Smooth muscle cell (in vitro differentiated cells): ENCODE data around the gene SP8. TPM values are rescaled to one million over a fixed set of nuclear protein-coding genes. Genes with fewer than 3 reads are reported as not detected.

Experiments used
- DNase-seq: peaks from one replicate; lab custom pipeline; 2025; ENCODE audit not compliant: unreplicated experiment; lab: John Stamatoyannopoulos, UW
- H2AFZ ChIP-seq: fragments of 200-600 bp; sonication (generic); 2 replicates; pipeline ENCODE4 v1.6.0; 2016; ENCODE audit warnings: antibody characterized with exemption, low read depth, mild to moderate bottlenecking
- H3F3A ChIP-seq: fragments of 200-600 bp; sonication (generic); 2 replicates; pipeline ENCODE4 v1.6.0; 2017; ENCODE audit warnings: antibody characterized with exemption, low read depth
- H3K27ac ChIP-seq: fragments of 200-600 bp; sonication (generic); 2 replicates; pipeline ENCODE4 v1.5.1; 2016; ENCODE audit warnings: low read depth, mild to moderate bottlenecking
- H3K27me3 ChIP-seq: fragments of 200-600 bp; sonication (generic); 2 replicates; pipeline ENCODE4 v1.6.1; 2016; ENCODE audit warnings: low read depth, mild to moderate bottlenecking
- H3K36me3 ChIP-seq: fragments of 200-600 bp; sonication (generic); 2 replicates; pipeline ENCODE4 v1.5.1; 2016; ENCODE audit warnings: low read depth
- H3K4me1 ChIP-seq: fragments of 200-600 bp; sonication (generic); 2 replicates; pipeline ENCODE4 v1.5.1; 2016; ENCODE audit warnings: low read depth
- H3K4me2 ChIP-seq: fragments of 200-600 bp; sonication (generic); 2 replicates; pipeline ENCODE4 v1.6.0; 2016; ENCODE audit warnings: mild to moderate bottlenecking
- H3K4me3 ChIP-seq: fragments of 200-600 bp; sonication (generic); 2 replicates; pipeline ENCODE4 v1.5.1; 2016; ENCODE audit warnings: mild to moderate bottlenecking
- H3K79me2 ChIP-seq: fragments of 200-600 bp; sonication (generic); 2 replicates; pipeline ENCODE4 v1.6.0; 2016; ENCODE audit warnings: low read depth, mild to moderate bottlenecking
- H3K9ac ChIP-seq: fragments of 200-600 bp; sonication (generic); 2 replicates; pipeline ENCODE4 v1.6.0; 2016; ENCODE audit warnings: low read depth
- H3K9me3 ChIP-seq: fragments of 200-600 bp; sonication (generic); replicated peaks from 2 replicates; pipeline ENCODE4 v1.5.1; 2016; ENCODE audit warnings: low read depth
- H4K20me1 ChIP-seq: fragments of 200-600 bp; sonication (generic); 2 replicates; pipeline ENCODE4 v1.6.0; 2016; ENCODE audit warnings: low read depth
- WGBS: methylation state at CpG from one replicate; pipeline ENCODE4 v1.1.7; 2016; ENCODE audit warnings: low lambda C conversion rate; 5-methylcytosine and 5-hydroxymethylcytosine counted together
- polyA plus RNA-seq: library from polyadenylated mRNA; unstranded; fragments of >200 nt; fragmentation: Nextera tagmentation; extraction: Ambion mirVana; gene quantifications from 2 replicates; pipeline ENCODE4 v1.2.1, GENCODE V29; 2016
- total RNA-seq: library from RNA; depleted of rRNA; stranded (reverse); fragments of >200 nt; gene quantifications from 2 replicates; pipeline ENCODE4 v1.2.3, GENCODE V29; 2014
- TF ChIP-seq, protein P1 (sequence below): fragments of 200-600 bp; sonication (generic); IDR thresholded peaks from 2 replicates; pipeline ENCODE4 v1.5.1; 2017; ENCODE audit warnings: borderline replicate concordance, mild to moderate bottlenecking, antibody characterized with exemption; ENCODE audit not compliant: insufficient read depth, poor library complexity, severe bottlenecking

SP8 gene
- total and polyA plus RNA-seq, 2 experiments from 2014 or later, result not detected

DNA sequence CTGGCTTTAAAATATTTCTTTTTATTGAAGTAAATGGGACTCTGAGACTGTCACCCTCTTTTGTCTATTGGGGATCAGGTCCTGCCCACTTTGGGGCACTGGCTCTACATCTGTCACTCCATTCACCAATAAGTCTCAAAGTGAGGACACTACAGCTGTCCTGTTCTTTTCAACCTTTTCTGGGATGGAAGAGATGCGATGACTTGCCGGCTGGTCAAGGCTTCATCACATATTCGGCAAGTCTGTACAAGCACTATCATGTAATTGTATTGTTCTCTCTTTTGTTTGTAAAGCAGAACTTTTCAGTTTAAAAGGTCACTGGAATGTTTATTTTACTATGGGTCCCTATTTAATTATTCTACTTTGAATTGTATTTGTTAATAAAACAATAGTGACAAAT, 17.7 kb upstream of the SP8 start:
- 86% methylated on average over 3 of the region's 3 CpGs for WGBS
- Histone ChIP-seq H3K9me3 (no peaks in the 10 kb centered on the region), H3K27me3 (peaks cover 21% of the 10 kb centered on the region), H4K20me1 (no peaks in the 10 kb centered on the region), H3K9ac (no peak overlapping the region), H3K27ac (no peak overlapping the region), H2AFZ (no peak overlapping the region), H3K36me3 (no peaks in the 10 kb centered on the region), H3K4me1 (peaks cover 11% of the 10 kb centered on the region), H3K79me2 (no peaks in the 10 kb centered on the region), H3K4me3 (no peak overlapping the region), H3F3A (no peaks in the 10 kb centered on the region), H3K4me2 (no peak overlapping the region)
- TF ChIP-seq, protein P1, sequence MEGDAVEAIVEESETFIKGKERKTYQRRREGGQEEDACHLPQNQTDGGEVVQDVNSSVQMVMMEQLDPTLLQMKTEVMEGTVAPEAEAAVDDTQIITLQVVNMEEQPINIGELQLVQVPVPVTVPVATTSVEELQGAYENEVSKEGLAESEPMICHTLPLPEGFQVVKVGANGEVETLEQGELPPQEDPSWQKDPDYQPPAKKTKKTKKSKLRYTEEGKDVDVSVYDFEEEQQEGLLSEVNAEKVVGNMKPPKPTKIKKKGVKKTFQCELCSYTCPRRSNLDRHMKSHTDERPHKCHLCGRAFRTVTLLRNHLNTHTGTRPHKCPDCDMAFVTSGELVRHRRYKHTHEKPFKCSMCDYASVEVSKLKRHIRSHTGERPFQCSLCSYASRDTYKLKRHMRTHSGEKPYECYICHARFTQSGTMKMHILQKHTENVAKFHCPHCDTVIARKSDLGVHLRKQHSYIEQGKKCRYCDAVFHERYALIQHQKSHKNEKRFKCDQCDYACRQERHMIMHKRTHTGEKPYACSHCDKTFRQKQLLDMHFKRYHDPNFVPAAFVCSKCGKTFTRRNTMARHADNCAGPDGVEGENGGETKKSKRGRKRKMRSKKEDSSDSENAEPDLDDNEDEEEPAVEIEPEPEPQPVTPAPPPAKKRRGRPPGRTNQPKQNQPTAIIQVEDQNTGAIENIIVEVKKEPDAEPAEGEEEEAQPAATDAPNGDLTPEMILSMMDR, result no peak
- DNase-seq, result no peak

DNA sequence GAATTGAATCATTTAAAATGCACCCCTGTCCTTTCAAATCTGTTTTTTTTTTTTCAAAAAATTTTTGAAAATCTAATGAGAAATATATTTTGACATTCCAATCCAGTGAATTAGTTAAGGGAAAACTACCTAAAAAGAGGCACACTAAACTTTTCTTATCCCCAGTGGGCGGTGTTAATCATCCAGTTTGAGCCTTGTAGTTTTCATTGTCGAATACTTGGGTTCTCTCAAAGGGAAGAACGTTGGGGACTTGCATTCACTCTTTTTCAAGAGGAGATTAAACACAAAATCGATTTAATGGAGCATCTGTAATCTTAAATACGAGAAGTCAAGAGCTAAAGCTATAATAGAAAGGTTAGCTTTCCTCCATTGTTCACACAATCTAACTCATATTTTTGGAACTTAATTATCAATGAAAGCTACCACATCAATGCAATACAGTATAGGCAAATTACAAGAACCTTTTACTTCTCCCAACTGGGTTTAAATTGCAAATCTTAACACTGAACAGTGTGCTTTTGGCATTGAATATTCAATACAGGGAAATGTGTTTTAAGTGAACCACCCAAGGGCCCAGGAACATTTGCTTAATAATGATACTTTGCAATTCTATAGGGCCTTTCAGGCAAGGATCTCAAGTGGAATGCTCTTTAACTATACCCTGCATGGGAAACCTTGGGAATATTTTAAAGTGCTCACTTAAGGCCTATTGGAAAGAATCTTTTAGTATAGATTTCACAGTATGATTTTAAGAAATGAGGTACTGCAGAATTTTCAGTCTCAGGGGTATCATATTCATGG, 13.1 kb upstream of the SP8 start:
- TF ChIP-seq, protein P1, result no peak
- no peaks in the 10 kb centered on the region for H3K9me3 ChIP-seq
- DNase-seq, result no peak
- WGBS, result 13% methylated on average over 5 of the region's 5 CpGs
- peaks cover 25% of the 10 kb centered on the region for H3K4me1 ChIP-seq
- no peak overlapping the region for H3K4me2 ChIP-seq
- no peaks in the 10 kb centered on the region for H3F3A ChIP-seq
- H3K4me3 ChIP-seq, result no peak overlapping the region
- no peaks in the 10 kb centered on the region for H4K20me1 ChIP-seq
- H3K27me3 ChIP-seq, result peaks cover 66% of the 10 kb centered on the region
- H3K9ac ChIP-seq, result no peak overlapping the region
- H3K36me3 ChIP-seq, result no peaks in the 10 kb centered on the region
- H2AFZ ChIP-seq, result no peak overlapping the region
- no peaks in the 10 kb centered on the region for H3K79me2 ChIP-seq
- no peak overlapping the region for H3K27ac ChIP-seq

DNA sequence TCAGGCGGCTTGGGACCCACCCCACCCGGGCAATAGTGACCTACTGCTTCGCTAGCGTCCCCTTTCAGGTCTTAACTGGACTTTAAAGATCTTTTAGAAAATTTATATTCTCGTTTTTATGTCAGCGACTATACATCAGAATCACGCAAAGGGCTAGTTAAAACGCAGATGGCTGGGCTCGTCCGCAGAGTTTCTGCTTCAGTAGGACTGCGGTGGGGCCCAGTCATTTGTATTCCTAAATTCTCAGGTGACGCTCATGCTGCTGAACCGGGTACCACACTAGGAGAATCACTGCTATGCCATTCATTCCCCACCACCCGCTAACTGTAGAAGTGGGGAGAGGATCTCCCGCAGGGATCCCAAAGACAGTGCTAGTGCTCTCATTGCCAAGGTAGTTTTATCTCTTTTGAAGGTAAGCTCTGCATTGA, 12.0 kb upstream of the SP8 start:
- Histone ChIP-seq H3K9me3 (no peaks in the 10 kb centered on the region), H3K4me3 (peak overlapping the region; percentile 54), H4K20me1 (no peaks in the 10 kb centered on the region), H3F3A (no peaks in the 10 kb centered on the region), H3K4me1 (peaks cover 35% of the 10 kb centered on the region), H3K4me2 (peak overlapping the region; percentile 82), H3K79me2 (no peaks in the 10 kb centered on the region), H3K27ac (no peak overlapping the region), H2AFZ (no peak overlapping the region), H3K36me3 (no peaks in the 10 kb centered on the region), H3K27me3 (peaks cover 76% of the 10 kb centered on the region), H3K9ac (no peak overlapping the region)
- TF ChIP-seq, protein P1, result no peak
- no peak for DNase-seq
- WGBS, result 2% methylated on average over 15 of the region's 15 CpGs

DNA sequence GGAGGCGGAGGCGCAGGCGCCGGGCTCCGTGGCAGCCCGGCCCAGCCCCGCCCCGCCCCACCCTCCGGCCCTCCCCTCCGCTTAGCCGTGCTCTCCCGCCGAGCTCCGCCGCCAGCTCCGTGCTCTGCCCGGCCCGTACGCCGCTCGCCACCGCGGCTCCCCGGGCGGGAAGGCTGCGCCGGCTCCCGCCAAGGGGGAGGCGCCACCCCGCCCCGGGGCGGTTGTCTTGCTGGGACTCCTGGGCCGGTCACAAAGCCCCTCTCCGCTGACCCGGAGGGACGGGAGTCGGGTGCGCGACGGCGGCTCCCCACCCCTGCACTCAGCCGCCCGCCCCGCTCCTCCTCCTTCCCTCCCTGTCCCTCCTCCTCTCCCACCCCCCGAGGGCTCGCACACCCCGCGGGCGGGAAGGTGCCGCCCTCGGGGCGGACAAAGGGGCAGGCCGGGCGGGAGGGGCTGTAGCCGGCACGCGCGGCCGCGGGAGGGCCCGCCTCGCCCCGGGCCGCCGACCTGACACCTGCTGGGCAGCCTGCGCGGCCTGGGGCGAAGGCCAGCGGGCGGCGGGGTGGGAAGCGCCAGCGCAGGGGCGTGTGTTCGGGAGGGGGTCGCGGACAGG, 11.5 kb upstream of the SP8 start:
- H3K4me3 ChIP-seq, result peak overlapping the region; percentile 54
- no peaks in the 10 kb centered on the region for H4K20me1 ChIP-seq
- H3K36me3 ChIP-seq, result no peaks in the 10 kb centered on the region
- no peaks in the 10 kb centered on the region for H3K79me2 ChIP-seq
- TF ChIP-seq, protein P1, result no peak
- DNase-seq, result no peak
- no peak overlapping the region for H3K27ac ChIP-seq
- H3K9ac ChIP-seq, result no peak overlapping the region
- no peaks in the 10 kb centered on the region for H3F3A ChIP-seq
- H3K27me3 ChIP-seq, result peaks cover 81% of the 10 kb centered on the region
- no peak overlapping the region for H2AFZ ChIP-seq
- H3K4me1 ChIP-seq, result peaks cover 37% of the 10 kb centered on the region
- H3K4me2 ChIP-seq, result peak overlapping the region; percentile 82
- WGBS, result 0% methylated on average over 12 of the region's 77 CpGs
- no peaks in the 10 kb centered on the region for H3K9me3 ChIP-seq
